ENCODE measurements around the gene AR.
A peak's percentile ranks its signal among the peaks of the same experiment; 100 is the strongest.

AR gene
- long read RNA-seq, donor 1, result 0 reads
- long read RNA-seq, donor 2, result 0 reads
- long read RNA-seq, donor 3, result 0 reads
- long read RNA-seq, donor 4, result 0 reads
- long read RNA-seq, donor 5, result 0 reads
- long read RNA-seq, donor 6, full-length matches to known transcripts, result 1 of 1 reads
- long read RNA-seq, donor 6, partial matches to known transcripts, result 0 of 1 reads
- long read RNA-seq, donor 6, other reads (novel, unspliced or antisense), result 0 of 1 reads
- long read RNA-seq, donor 7, result 0 reads
- long read RNA-seq, donor 8, result 0 reads

DNA sequence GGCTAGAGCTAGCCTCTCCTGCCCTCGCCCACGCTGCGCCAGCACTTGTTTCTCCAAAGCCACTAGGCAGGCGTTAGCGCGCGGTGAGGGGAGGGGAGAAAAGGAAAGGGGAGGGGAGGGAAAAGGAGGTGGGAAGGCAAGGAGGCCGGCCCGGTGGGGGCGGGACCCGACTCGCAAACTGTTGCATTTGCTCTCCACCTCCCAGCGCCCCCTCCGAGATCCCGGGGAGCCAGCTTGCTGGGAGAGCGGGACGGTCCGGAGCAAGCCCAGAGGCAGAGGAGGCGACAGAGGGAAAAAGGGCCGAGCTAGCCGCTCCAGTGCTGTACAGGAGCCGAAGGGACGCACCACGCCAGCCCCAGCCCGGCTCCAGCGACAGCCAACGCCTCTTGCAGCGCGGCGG, at the start of gene AR:
AR (plus strand) TSS at position 204 of the 400 bp plus-strand sequence. CDS start 1,126 bp downstream, outside the sequence.
- peak; percentile 57 for DNase-seq

- no peak for DNase-seq
Observed at GRCh38 chrX:67500617-67501016, 43.2 kb upstream of the AR start.

- no peak for DNase-seq
Observed at GRCh38 chrX:67503004-67503403, 40.8 kb upstream of the AR start.

GRCh38 chrX:67503453-67503852, 40.4 kb upstream of the AR start:
- no peak for DNase-seq

GRCh38 chrX:67520671-67521070, 23.1 kb upstream of the AR start:
- DNase-seq, result no peak

DNA sequence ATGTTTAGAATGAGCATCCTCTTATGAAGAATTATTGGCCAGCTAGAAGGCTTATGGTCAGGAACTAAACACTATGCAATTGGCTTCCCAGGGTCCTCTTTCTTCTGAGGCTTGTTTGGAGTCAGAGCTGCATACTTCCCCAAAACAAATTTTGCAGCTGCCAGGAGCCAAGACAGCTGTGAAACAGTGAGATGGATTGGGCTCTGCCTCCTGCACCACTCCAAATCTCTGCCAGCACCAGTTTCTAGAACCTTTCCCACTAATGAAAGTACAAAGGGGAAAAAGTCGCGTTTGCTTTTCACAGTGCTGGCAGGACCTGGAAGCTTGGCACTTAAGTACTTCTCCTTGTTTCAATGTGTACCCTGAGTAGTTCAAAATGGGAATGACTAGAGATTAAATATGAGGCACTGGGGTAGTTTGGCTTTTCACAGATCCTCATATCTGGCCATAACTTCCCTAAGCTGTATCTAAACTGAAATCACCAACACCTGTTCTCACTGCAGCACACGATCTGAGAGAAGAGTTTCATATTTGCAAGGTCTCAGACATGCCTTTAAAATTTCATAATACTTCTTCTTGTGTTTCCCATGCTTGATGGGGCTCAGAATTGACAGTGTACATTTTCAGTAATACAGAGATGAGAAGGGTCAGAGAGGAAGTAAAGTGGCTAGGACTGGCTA, 20.7 kb upstream of the AR start:
- no peak for DNase-seq

- DNase-seq, result no peak
Observed at GRCh38 chrX:67523932-67524331, 19.9 kb upstream of the AR start.

DNA sequence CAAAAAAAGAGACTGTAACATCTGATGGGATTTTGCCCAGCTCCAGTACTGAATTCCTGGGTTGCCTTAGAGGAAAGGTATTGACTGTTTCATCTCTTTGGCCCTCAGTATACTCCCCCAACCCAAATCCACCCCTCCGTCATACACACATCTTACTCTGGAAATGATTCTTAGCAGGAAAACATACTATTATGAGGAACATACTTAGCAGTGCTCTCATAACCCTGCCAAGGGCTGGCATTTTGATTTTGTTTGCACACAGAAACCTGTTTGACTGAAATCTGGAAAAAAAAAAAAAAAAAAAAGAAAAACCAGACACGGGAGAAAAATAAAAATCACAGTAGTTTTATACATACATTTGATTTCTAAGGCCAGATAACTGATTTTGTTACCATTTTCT, 19.4 kb upstream of the AR start:
- DNase-seq, result no peak

DNA sequence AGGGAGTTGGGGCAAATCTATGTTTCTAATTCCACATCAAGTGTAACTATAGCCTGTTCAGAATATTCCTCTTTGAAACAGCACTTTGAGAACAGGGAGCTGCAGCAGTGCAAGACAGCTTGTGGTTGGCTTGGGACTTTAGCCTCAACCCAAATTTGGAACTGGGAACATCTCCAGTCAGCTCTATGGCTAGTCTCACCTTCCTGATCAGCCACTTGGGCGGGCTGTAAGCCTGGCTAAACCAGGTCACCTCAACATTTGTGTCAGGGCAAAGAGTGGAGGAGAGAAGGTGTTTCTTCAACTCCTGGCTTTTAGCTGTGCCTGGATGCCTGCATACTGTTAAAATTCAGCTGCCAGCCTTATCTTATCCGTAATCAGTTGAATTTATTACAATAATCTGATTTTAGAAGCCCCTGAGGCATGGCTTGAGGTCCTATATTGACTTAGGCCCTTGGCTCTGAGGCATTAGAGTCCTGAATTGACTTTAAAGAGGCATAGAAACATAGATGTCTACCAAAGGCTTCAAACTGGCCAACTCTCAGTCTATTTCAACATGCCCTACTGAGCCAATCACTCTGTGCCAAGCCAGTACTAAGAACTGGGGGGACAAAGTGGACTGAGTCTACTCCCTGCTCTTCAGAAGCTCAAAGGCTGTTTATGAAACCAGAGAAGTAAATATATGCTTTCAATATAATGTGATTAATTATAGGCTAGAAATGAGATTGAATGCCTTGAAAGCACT, 18.7 kb upstream of the AR start:
- DNase-seq, result no peak

DNA sequence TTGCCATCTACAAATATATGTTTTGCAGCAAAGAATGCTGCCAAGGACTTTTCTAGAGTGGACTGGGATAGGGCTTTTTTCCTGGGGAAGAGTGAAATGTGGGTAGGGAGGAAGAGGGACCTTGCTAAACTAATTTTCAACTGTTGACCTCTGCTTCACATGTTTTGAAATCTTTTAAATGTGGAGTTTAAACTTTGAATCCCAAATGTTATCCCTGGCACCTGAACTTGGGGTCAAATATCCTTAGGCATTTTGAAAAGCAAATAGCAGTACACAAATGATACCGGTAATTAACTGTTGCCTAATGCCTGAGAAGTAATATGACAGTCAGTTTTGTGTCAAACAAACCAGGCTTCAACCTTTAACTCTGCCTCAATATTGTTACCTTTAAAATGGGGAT, 7.3 kb upstream of the AR start:
- no peak for DNase-seq

DNA sequence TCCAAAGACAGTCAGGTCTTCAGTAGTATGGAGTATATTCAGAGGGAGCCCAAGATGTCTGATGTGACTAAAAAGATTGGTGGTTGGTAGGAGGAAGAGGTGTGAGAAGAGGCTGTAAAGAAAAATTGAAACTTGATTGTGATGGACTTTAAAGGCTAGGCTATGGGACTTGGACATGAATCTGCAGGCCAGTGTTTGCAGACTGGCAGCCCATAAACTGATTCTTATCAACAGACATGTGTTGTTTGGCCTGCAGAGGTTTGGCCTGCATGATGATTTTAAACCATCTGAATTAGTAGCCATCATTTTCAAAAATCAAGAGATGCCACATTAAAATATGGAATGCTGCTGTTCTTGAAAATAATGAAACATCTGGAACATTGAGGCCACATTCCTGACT, 5.4 kb upstream of the AR start:
- DNase-seq, result no peak

GRCh38 chrX:67544281-67545035, 637 bp downstream of the AR start:
- peak; percentile 7 for DNase-seq

GRCh38 chrX:67545036-67545821, 1.4 kb downstream of the AR start:
- peak; percentile 30 for DNase-seq

DNA sequence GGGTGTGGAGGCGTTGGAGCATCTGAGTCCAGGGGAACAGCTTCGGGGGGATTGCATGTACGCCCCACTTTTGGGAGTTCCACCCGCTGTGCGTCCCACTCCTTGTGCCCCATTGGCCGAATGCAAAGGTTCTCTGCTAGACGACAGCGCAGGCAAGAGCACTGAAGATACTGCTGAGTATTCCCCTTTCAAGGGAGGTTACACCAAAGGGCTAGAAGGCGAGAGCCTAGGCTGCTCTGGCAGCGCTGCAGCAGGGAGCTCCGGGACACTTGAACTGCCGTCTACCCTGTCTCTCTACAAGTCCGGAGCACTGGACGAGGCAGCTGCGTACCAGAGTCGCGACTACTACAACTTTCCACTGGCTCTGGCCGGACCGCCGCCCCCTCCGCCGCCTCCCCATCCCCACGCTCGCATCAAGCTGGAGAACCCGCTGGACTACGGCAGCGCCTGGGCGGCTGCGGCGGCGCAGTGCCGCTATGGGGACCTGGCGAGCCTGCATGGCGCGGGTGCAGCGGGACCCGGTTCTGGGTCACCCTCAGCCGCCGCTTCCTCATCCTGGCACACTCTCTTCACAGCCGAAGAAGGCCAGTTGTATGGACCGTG, 2.2 kb downstream of the AR start:
- DNase-seq, result peak; percentile 44

GRCh38 chrX:67546496-67547423, 2.9 kb downstream of the AR start:
- DNase-seq, result peak; percentile 14

GRCh38 chrX:67555578-67556203, 11.9 kb downstream of the AR start:
- no peak for DNase-seq

GRCh38 chrX:67558267-67558666, 14.4 kb downstream of the AR start:
- no peak for DNase-seq

- no peak for DNase-seq
Observed at GRCh38 chrX:67563469-67564448, 19.9 kb downstream of the AR start.

DNA sequence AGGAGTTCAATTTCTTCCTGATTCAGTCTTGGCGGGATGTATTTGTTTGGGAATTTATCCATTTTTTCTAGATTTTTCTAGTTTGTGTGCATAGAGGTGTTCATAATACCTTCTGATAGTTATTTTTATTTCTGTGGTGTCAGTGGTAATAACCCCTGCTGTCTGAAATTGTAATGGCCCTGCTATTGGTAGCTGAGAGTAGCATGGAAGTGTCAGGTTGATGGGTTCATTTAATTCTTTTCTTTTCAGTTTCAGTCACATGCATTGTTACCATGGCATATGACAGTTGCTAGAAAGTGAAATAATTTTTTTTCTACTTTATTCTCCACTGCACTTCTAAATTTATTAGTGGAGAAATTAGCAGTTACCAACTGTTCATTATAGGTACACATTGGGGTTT, 20.7 kb downstream of the AR start:
- no peak for DNase-seq

Measured in right kidney (tissue), 9 donors.